ENCODE data around the gene CCL25. TPM values are rescaled to one million over a fixed set of nuclear protein-coding genes. Genes with fewer than 3 reads are reported as not detected.
A peak's percentile ranks its signal among the peaks of the same experiment; 100 is the strongest.

CCL25 gene
- total and polyA plus RNA-seq, 2 of the 13 experiments (the other 11 are each of a cell fraction or from before 2014, with no cell fraction given): not detected

DNA sequence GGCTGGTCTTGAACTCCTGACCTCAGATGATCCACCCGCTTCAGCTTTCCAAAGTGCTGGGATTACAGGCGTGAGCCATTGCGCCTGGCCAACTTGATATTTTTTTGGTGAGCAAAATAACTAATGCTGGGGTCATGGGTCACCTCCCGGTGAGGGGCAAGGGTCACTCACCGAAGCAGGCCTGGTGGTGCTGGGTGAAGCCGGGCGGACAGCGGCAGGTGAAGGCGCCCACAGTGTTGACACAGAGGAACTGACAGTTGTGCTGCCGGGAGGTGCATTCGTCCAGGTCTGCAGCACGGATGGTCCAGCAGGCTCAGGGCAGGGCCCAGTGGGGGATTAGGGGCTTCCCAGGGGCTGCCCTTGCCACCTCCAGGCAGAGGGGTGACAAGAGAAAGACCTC lies 28.3 kb downstream of the CCL25 start (continued):
- TF ChIP-seq, protein P1, sequence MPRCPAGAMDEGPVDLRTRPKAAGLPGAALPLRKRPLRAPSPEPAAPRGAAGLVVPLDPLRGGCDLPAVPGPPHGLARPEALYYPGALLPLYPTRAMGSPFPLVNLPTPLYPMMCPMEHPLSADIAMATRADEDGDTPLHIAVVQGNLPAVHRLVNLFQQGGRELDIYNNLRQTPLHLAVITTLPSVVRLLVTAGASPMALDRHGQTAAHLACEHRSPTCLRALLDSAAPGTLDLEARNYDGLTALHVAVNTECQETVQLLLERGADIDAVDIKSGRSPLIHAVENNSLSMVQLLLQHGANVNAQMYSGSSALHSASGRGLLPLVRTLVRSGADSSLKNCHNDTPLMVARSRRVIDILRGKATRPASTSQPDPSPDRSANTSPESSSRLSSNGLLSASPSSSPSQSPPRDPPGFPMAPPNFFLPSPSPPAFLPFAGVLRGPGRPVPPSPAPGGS (CRISPR knock-in tag; IDR thresholded peaks at IDR 0.05): 0 out of 2 replicates have a peak, but pooled peaks have one; percentile 30
- TF ChIP-seq ZNF263 (CRISPR knock-in tag; IDR thresholded peaks at IDR 0.05): no peak
- TF ChIP-seq ZNF577 (CRISPR knock-in tag; IDR thresholded peaks at IDR 0.05; ENCODE audit: borderline replicate concordance, low read depth): no peak
- TF ChIP-seq ZBTB42 (CRISPR knock-in tag; IDR thresholded peaks at IDR 0.05): no peak
- no peak for TF ChIP-seq ZNF30 (CRISPR knock-in tag; IDR thresholded peaks at IDR 0.05)
- no peak for TF ChIP-seq ZNF253 (CRISPR knock-in tag; IDR thresholded peaks at IDR 0.05; ENCODE audit: borderline replicate concordance)
- no peak for TF ChIP-seq ZNF274 (CRISPR knock-in tag; IDR thresholded peaks at IDR 0.05)
- TF ChIP-seq ARNTL (CRISPR knock-in tag; IDR thresholded peaks at IDR 0.05): no peak
- no peak for TF ChIP-seq STAG1 (CRISPR knock-in tag; IDR thresholded peaks at IDR 0.05)
- no peak for TF ChIP-seq TGIF2 (CRISPR knock-in tag; IDR thresholded peaks at IDR 0.05)
- no peak for TF ChIP-seq SRSF4 (IDR thresholded peaks at IDR 0.05; ENCODE audit: low read depth, low read length, poor library complexity, severe bottlenecking)
- TF ChIP-seq NR2C2 (CRISPR knock-in tag; IDR thresholded peaks at IDR 0.05; ENCODE audit: borderline replicate concordance): peak; percentile 69
- TF ChIP-seq, protein P2, sequence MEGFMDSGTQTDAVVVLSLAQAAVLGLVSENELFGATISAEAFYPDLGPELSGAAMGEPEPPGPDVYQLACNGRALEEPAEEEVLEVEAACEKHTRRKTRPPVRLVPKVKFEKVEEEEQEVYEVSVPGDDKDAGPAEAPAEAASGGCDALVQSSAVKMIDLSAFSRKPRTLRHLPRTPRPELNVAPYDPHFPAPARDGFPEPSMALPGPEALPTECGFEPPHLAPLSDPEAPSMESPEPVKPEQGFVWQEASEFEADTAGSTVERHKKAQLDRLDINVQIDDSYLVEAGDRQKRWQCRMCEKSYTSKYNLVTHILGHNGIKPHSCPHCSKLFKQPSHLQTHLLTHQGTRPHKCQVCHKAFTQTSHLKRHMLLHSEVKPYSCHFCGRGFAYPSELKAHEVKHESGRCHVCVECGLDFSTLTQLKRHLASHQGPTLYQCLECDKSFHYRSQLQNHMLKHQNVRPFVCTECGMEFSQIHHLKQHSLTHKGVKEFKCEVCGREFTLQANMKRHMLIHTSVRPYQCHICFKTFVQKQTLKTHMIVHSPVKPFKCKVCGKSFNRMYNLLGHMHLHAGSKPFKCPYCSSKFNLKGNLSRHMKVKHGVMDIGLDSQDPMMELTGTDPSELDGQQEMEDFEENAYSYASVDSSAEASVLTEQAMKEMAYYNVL (CRISPR knock-in tag; IDR thresholded peaks at IDR 0.05; ENCODE audit: borderline replicate concordance): no peak
- no peak for TF ChIP-seq NCOA2 (CRISPR knock-in tag; IDR thresholded peaks at IDR 0.05)
- TF ChIP-seq KMT2B (CRISPR knock-in tag; IDR thresholded peaks at IDR 0.05): no peak
- no peak for TF ChIP-seq FOXA1 (IDR thresholded peaks at IDR 0.05)
- TF ChIP-seq FOXA1 (CRISPR knock-in tag; IDR thresholded peaks at IDR 0.05): peak; percentile 59; the same call in 1 of the 2 replicates
- no peak for TF ChIP-seq ZNF335 (CRISPR knock-in tag; IDR thresholded peaks at IDR 0.05)
- TF ChIP-seq ZNF790 (CRISPR knock-in tag; IDR thresholded peaks at IDR 0.05; ENCODE audit: borderline replicate concordance): no peak
- no peak for TF ChIP-seq ZBTB3 (CRISPR knock-in tag; IDR thresholded peaks at IDR 0.05; ENCODE audit: borderline replicate concordance, low read depth)
- TF ChIP-seq U2AF2 (IDR thresholded peaks at IDR 0.05; ENCODE audit: low read depth, low read length): no peak
- TF ChIP-seq, protein P3, sequence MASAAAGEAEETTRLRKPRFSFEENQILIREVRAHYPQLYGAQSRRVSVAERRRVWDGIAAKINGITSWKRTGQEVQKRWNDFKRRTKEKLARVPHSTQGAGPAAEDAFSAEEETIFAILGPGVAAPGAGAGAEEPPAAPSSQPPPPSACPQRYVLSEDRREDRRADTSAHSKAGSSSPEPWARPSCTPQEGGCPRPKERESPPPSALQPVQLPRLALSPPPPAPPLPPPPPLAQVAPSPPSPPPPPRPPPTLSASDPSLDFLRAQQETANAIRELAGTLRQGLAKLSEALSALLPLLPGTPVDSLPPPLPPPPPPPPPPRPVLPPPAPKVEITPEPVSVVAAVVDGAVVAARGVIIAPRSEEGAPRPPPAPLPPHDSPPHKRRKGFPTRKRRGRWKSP (CRISPR knock-in tag; IDR thresholded peaks at IDR 0.05): no peak
- no peak for TF ChIP-seq DMAP1 (CRISPR knock-in tag; IDR thresholded peaks at IDR 0.05)
- TF ChIP-seq IKZF4 (CRISPR knock-in tag; IDR thresholded peaks at IDR 0.05; ENCODE audit: borderline replicate concordance, low read depth, not compliant biosample characterization): no peak
- TF ChIP-seq, protein P4, sequence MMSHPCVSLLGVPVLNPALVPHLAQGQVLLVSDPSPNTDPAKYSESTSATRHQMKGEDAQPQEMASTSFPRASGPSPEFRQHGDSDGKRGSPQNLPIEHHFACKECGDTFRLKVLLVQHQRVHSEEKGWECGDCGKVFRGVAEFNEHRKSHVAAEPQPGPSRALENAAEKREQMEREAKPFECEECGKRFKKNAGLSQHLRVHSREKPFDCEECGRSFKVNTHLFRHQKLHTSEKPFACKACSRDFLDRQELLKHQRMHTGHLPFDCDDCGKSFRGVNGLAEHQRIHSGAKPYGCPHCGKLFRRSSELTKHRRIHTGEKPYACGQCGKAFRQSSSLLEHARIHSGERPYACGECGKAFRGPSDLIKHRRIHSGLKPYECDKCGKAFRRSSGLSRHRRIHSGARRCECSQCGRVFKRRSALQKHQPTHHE (CRISPR knock-in tag; IDR thresholded peaks at IDR 0.05; ENCODE audit: borderline replicate concordance): no peak
- no peak for TF ChIP-seq HIVEP1 (CRISPR knock-in tag; IDR thresholded peaks at IDR 0.05)
- no peak for TF ChIP-seq CC2D1A (CRISPR knock-in tag; IDR thresholded peaks at IDR 0.05)
- TF ChIP-seq ERF (CRISPR knock-in tag; IDR thresholded peaks at IDR 0.05): 0 out of 2 replicates have a peak, but pooled peaks have one; percentile 23
- no peak for TF ChIP-seq ATM (IDR thresholded peaks at IDR 0.05; ENCODE audit: borderline replicate concordance)

Measured in HepG2 (cell line).